Keratinocyte (primary cell): Measurements from ENCODE around the gene EPB41L2. TPM values are rescaled to one million over a fixed set of nuclear protein-coding genes. Genes with fewer than 3 reads are reported as not detected.

Experiments
- DNase-seq: peaks from one replicate; pipeline ENCODE4 v3.0.0-alpha.2; 2011; ENCODE audit warnings: low read depth, missing footprints, low spot score
- FAIRE-seq: peaks from 2 replicates; lab custom pipeline; 2011; peaks lifted over from hg19 to GRCh38; lab: Jason Lieb, UNC
- H2AFZ ChIP-seq: 2 replicates; pipeline ENCODE4 v1.6.0; 2012; ENCODE audit warnings: low read length, control low read depth, inconsistent platforms; ENCODE audit not compliant: control insufficient read depth
- H3K27ac ChIP-seq: 2 replicates; pipeline ENCODE4 v1.5.1; 2011; ENCODE audit warnings: low read length; ENCODE audit not compliant: control insufficient read depth, insufficient read depth
- H3K27me3 ChIP-seq: 3 replicates; pipeline ENCODE4 v1.6.0; 2011; ENCODE audit warnings: low read length; ENCODE audit not compliant: control insufficient read depth, insufficient read depth; ENCODE audit errors: extremely low read depth
- H3K36me3 ChIP-seq, 2 experiments: 2 replicates in 1 of 2; 3 replicates in 1 of 2; pipeline ENCODE4 v1.5.1; 2011; ENCODE audit warnings: low read length in 2 of 2, mild to moderate bottlenecking in 1 of 2; ENCODE audit not compliant: control insufficient read depth in 2 of 2, insufficient read depth in 2 of 2; ENCODE audit errors: extremely low read depth in 1 of 2
- H3K4me1 ChIP-seq: 3 replicates; pipeline ENCODE4 v1.5.1; 2011; ENCODE audit warnings: low read length; ENCODE audit not compliant: control insufficient read depth, insufficient read depth; ENCODE audit errors: extremely low read depth
- H3K4me2 ChIP-seq: 3 replicates; pipeline ENCODE4 v1.6.0; 2011; ENCODE audit warnings: low read depth, low read length; ENCODE audit not compliant: control insufficient read depth, insufficient read depth; ENCODE audit errors: extremely low read depth
- H3K4me3 ChIP-seq, 3 experiments: fragments of 200-600 bp in 1 of 3; sonication (generic) in 1 of 3; 2 replicates in 2 of 3; 3 replicates in 1 of 3; pipeline ENCODE4 v1.5.1; 2011 to 2016; ENCODE audit warnings: low read length in 3 of 3, mild to moderate bottlenecking in 3 of 3, control low read depth in 2 of 3, inconsistent platforms in 1 of 3, low read depth in 1 of 3, mixed read lengths in 1 of 3, mixed run types in 1 of 3, moderate library complexity in 1 of 3; ENCODE audit not compliant: control insufficient read depth in 2 of 3, insufficient read depth in 2 of 3; ENCODE audit errors: extremely low read depth in 1 of 3
- H3K79me2 ChIP-seq: 2 replicates; pipeline ENCODE4 v1.6.0; 2012; ENCODE audit warnings: low read length; ENCODE audit not compliant: control insufficient read depth, insufficient read depth
- H3K9ac ChIP-seq: 3 replicates; pipeline ENCODE4 v1.6.0; 2011; ENCODE audit warnings: low read length; ENCODE audit not compliant: control insufficient read depth, insufficient read depth; ENCODE audit errors: extremely low read depth
- H3K9me1 ChIP-seq: 3 replicates; pipeline ENCODE4 v1.6.0; 2011; ENCODE audit warnings: low read length; ENCODE audit not compliant: control insufficient read depth, insufficient read depth; ENCODE audit errors: extremely low read depth
- H3K9me3 ChIP-seq: 2 replicates; pipeline ENCODE4 v1.5.1; 2012; ENCODE audit warnings: low read depth, low read length; ENCODE audit not compliant: control insufficient read depth
- H4K20me1 ChIP-seq: 3 replicates; pipeline ENCODE4 v1.6.0; 2011; ENCODE audit warnings: low read length; ENCODE audit not compliant: control insufficient read depth, insufficient read depth; ENCODE audit errors: extremely low read depth
- EZH2 ChIP-seq: IDR thresholded peaks from one replicate; pipeline ENCODE4 v1.6.1; 2012; ENCODE audit warnings: inconsistent platforms, mild to moderate bottlenecking, low read length, moderate library complexity
- dilution Hi-C: fragments of 300-500 bp; cut with MboI; formaldehyde crosslinking; loops from one replicate; pipeline ENCODE4 v1.7.0; 2020; ENCODE audit warnings: low sequenced_read_pairs; ENCODE audit not compliant: extremely low pct_ligation_motif_present
- polyA plus RNA-seq, 5 experiments: library from polyadenylated mRNA; depleted of rRNA in 3 of 5; stranded (reverse) in 3 of 5; stranded (forward) in 1 of 5; unstranded in 1 of 5; fragments of >200 nt; gene quantifications; 1 replicate in 1 of 5; 2 replicates in 3 of 5; 3 replicates in 1 of 5; pipeline versions ENCODE4 v1.2.1 to v1.2.3, GENCODE V29; 2011 to 2012; ENCODE audit warnings: missing spikeins in 2 of 5, low read depth in 1 of 5, low replicate concordance in 1 of 5
- TF ChIP-seq, protein P1 (sequence below), 3 experiments: IDR thresholded peaks in 1 of 3; conservative IDR thresholded peaks in 1 of 3; optimal IDR thresholded peaks in 1 of 3; 2 replicates in 2 of 3; 3 replicates in 1 of 3; pipeline versions ENCODE3 to v1.5.1; 2011; ENCODE audit warnings: low read length in 3 of 3, mild to moderate bottlenecking in 3 of 3, moderate library complexity in 2 of 3, control low read depth in 1 of 3, inconsistent platforms in 1 of 3; ENCODE audit not compliant: insufficient read depth in 2 of 3; ENCODE audit errors: extremely low read depth in 1 of 3

The EPB41L2 gene
- polyA plus RNA-seq, 1 donor (not counting 4 experiments of a cell fraction or from before 2014, with no cell fraction given) = 22.0 TPM

- no peak overlapping the region for H3K9ac ChIP-seq
- no peak overlapping the region for H3K4me2 ChIP-seq
- no peak overlapping the region for H2AFZ ChIP-seq
- peaks cover 21% of the 10 kb centered on the region for H3K79me2 ChIP-seq
- dilution Hi-C loops = no loop called here
- no peak overlapping the region for H3K4me3 ChIP-seq
- peaks cover 14% of the 10 kb centered on the region for H3K4me1 ChIP-seq
- no peaks in the 10 kb centered on the region for H3K27me3 ChIP-seq
- H3K36me3 ChIP-seq = no peaks in the 10 kb centered on the region
- no peaks in the 10 kb centered on the region for H3K9me1 ChIP-seq
- no peaks in the 10 kb centered on the region for H4K20me1 ChIP-seq
- H3K9me3 ChIP-seq = peaks cover 14% of the 10 kb centered on the region
- TF ChIP-seq EZH2 = no peak
- TF ChIP-seq, protein P1, sequence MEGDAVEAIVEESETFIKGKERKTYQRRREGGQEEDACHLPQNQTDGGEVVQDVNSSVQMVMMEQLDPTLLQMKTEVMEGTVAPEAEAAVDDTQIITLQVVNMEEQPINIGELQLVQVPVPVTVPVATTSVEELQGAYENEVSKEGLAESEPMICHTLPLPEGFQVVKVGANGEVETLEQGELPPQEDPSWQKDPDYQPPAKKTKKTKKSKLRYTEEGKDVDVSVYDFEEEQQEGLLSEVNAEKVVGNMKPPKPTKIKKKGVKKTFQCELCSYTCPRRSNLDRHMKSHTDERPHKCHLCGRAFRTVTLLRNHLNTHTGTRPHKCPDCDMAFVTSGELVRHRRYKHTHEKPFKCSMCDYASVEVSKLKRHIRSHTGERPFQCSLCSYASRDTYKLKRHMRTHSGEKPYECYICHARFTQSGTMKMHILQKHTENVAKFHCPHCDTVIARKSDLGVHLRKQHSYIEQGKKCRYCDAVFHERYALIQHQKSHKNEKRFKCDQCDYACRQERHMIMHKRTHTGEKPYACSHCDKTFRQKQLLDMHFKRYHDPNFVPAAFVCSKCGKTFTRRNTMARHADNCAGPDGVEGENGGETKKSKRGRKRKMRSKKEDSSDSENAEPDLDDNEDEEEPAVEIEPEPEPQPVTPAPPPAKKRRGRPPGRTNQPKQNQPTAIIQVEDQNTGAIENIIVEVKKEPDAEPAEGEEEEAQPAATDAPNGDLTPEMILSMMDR (optimal IDR thresholded peaks at IDR 0.05 in 1 of 3, IDR thresholded peaks at IDR 0.05 in 1 of 3, conservative IDR thresholded peaks at IDR 0.05 in 1 of 3; ENCODE audit: extremely low read depth in 1 of 3, insufficient read depth in 2 of 3, low read length in 3 of 3) = no peak
- no peak for DNase-seq
- H3K27ac ChIP-seq = no peak overlapping the region
- FAIRE-seq = no peak
Measured at GRCh38 chr6:131058236-131058635, 4.8 kb downstream of the EPB41L2 start.

DNA sequence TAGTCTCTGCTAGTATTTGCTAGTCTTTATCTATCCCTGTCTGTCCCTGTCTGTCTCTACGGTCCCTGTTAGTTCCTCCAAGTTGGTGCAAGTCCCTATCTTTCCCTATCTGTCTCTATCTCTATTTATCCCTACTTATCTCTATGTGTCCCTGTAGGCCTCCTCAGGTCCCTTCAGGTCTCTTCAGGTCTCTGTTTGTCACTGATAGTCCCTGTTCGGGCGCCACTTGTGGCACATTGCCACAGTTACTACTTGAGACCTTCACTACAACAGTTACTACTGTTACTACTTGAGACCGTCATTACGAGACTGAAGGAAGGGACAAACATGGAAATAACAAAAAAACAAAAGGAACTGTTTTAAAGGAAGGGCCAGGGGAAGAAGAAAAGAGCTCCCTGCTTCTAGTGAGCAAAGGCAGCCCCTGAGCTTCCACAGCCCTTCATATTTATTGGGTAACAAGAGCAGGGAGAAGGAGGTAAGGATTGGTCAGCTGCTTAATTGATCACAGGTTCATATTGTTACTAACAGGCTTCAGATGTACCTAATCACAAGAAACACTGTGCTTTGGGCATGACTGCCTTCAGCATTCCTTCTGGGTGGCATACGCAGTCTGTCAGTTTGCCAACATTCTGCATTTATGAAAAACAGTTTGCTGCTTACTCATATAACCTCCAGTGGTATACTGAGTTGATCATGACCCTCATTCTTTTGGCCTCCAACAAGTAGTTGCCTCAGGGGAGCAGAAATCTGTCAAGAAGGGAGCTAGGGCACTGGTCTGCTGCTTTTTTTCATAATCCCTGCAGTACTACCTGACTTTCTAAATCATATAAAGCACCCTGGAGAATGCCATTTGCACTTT lies 8.4 kb downstream of the EPB41L2 start:
- peaks cover 14% of the 10 kb centered on the region for H3K79me2 ChIP-seq
- TF ChIP-seq, protein P1 (optimal IDR thresholded peaks at IDR 0.05 in 1 of 3, IDR thresholded peaks at IDR 0.05 in 1 of 3, conservative IDR thresholded peaks at IDR 0.05 in 1 of 3; ENCODE audit: extremely low read depth in 1 of 3, insufficient read depth in 2 of 3, low read length in 3 of 3) = no peak
- no peak for TF ChIP-seq EZH2
- DNase-seq = peak; percentile 45

More for the DNA sequence above, 8.4 kb downstream of the EPB41L2 start:
- H3K4me2 ChIP-seq = no peak overlapping the region
- H3K4me3 ChIP-seq = no peak overlapping the region
- H3K9ac ChIP-seq = no peak overlapping the region
- H3K9me3 ChIP-seq = peaks cover 16% of the 10 kb centered on the region
- peak overlapping the region; percentile 76 for H3K27ac ChIP-seq
- no peaks in the 10 kb centered on the region for H3K36me3 ChIP-seq
- no peaks in the 10 kb centered on the region for H3K27me3 ChIP-seq
- dilution Hi-C loops = no loop called here
- H2AFZ ChIP-seq = no peak overlapping the region
- H3K9me1 ChIP-seq = no peaks in the 10 kb centered on the region
- no peak for FAIRE-seq
- peaks cover 17% of the 10 kb centered on the region for H3K4me1 ChIP-seq
- no peaks in the 10 kb centered on the region for H4K20me1 ChIP-seq
